ENCODE results near the gene STOX2. TPM values are rescaled to one million over a fixed set of nuclear protein-coding genes. Genes with fewer than 3 reads are reported as not detected.

Gene STOX2
- total and polyA plus RNA-seq, 10 of the 15 experiments (the other 5 are each of a cell fraction or from before 2014, with no cell fraction given) = 0.01 to 1.2 (median 0.18) TPM; not detected in 4

DNA sequence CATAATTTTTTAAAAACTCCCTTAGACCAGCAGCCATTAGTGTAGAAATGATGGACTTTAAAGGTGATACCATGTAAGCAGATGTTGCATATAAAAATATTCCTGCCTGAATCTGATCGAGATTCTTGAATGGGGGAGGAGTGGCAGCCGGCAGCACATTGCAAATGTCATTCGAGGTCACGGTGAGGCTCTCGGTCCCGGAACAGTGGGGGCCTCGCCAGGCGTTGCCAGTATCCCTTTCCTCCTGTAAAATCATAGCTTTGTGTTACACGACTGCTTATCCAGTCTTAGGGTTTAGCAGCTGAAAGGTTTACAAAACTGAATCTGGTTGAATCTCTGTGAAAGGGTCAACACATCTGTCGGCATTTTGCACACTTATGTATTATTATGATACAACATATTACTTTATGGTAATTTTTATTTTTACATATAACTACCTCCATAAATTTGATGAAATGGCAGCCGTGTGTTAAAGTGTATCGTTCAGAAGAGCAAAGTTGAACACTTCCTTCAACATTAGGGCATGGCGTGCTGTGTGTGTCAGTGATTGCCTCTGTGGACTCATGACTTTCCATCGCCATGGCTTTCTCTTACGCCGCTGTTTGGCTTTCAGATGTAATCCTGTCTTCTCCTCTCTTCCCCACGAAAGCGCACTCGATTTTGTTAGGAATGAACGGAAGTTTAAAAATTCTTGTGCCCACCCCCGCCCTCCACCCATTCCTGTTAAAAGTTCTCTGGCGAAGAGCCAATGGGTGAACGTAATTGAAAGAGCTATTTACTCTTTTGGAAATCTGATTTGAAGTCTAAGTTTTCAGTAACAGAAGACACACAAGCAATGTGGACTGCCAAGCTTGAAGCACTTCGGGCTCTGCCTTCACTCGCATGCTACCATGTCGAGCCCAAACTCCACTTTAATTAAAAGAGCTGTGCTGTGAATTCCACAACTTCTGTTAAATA is 114.8 kb downstream of the STOX2 start:
- in situ Hi-C loops (cut with MboI) = no loop called here
- POLR2A ChIA-PET = no interaction called here
- Histone ChIP-seq H3K9me3 (replicated peaks; ENCODE audit: control insufficient read depth, insufficient read depth, low read length) (no peaks in the 10 kb centered on the region), H3K9ac (ENCODE audit: control insufficient read depth, insufficient read depth, low read length) (no peak overlapping the region), H3K27me3 (replicated peaks in 1 of 2; ENCODE audit: control insufficient read depth in 2 of 2, insufficient read depth in 2 of 2, low read length in 1 of 2) (no peaks in the 10 kb centered on the region), H3K4me3 (no peak overlapping the region), H3K27ac (ENCODE audit: control insufficient read depth, insufficient read depth) (no peak overlapping the region), H3K36me3 (ENCODE audit: control insufficient read depth in 2 of 2, insufficient read depth in 2 of 2, low read length in 1 of 2) (no peaks in the 10 kb centered on the region), H3K4me2 (ENCODE audit: control insufficient read depth, insufficient read depth) (no peak overlapping the region), H3K4me1 (ENCODE audit: control insufficient read depth, insufficient read depth, low read length) (no peaks in the 10 kb centered on the region), H2AFZ (ENCODE audit: control insufficient read depth, low read depth, low read length) (no peak overlapping the region), H4K20me1 (ENCODE audit: control insufficient read depth, insufficient read depth) (no peaks in the 10 kb centered on the region), H3K79me2 (ENCODE audit: control insufficient read depth, insufficient read depth, low read length) (no peaks in the 10 kb centered on the region)
- no peak for FAIRE-seq
- DNase-seq (ENCODE audit: low read depth, low spot score) = no peak
- intact Hi-C loops (cut with micrococcal nuclease; ENCODE audit: unreplicated experiment) = no loop called here
- no peak for ATAC-seq
- RAD21 ChIA-PET (ENCODE audit: unreplicated experiment) = interaction anchor here (0.6 kb wide), 1 partner anchor 564 kb away, joined by 3 read pairs; no protein-coding TSS in a partner anchor
- TF ChIP-seq NFYA (IDR thresholded peaks at IDR 0.05; ENCODE audit: borderline replicate concordance, low read depth, low read length) (no peak), MEF2B (IDR thresholded peaks at IDR 0.05; ENCODE audit: partially characterized antibody, poor library complexity, severe bottlenecking) (no peak), CHD1 (IDR thresholded peaks at IDR 0.05; ENCODE audit: low read depth, low read length) (no peak), SMAD5 (IDR thresholded peaks at IDR 0.05; ENCODE audit: low read depth) (no peak), SPI1 (IDR thresholded peaks at IDR 0.05; ENCODE audit: borderline replicate concordance, insufficient read depth, low read depth, low read length) (no peak), SUZ12 (IDR thresholded peaks at IDR 0.05; ENCODE audit: unreplicated experiment) (no peak), NR2C1 (IDR thresholded peaks at IDR 0.05) (no peak), KLF5 (IDR thresholded peaks at IDR 0.05; ENCODE audit: partially characterized antibody) (no peak), NR2C2 (IDR thresholded peaks at IDR 0.05; ENCODE audit: borderline replicate concordance, control insufficient read depth, insufficient read length, low read depth) (no peak), TBL1XR1 (IDR thresholded peaks at IDR 0.05; ENCODE audit: low read depth, low read length) (no peak)
- TF ChIP-seq, protein P1, sequence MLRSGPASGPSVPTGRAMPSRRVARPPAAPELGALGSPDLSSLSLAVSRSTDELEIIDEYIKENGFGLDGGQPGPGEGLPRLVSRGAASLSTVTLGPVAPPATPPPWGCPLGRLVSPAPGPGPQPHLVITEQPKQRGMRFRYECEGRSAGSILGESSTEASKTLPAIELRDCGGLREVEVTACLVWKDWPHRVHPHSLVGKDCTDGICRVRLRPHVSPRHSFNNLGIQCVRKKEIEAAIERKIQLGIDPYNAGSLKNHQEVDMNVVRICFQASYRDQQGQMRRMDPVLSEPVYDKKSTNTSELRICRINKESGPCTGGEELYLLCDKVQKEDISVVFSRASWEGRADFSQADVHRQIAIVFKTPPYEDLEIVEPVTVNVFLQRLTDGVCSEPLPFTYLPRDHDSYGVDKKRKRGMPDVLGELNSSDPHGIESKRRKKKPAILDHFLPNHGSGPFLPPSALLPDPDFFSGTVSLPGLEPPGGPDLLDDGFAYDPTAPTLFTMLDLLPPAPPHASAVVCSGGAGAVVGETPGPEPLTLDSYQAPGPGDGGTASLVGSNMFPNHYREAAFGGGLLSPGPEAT (IDR thresholded peaks at IDR 0.05; ENCODE audit: low read depth) = no peak
- TF ChIP-seq, protein P2, sequence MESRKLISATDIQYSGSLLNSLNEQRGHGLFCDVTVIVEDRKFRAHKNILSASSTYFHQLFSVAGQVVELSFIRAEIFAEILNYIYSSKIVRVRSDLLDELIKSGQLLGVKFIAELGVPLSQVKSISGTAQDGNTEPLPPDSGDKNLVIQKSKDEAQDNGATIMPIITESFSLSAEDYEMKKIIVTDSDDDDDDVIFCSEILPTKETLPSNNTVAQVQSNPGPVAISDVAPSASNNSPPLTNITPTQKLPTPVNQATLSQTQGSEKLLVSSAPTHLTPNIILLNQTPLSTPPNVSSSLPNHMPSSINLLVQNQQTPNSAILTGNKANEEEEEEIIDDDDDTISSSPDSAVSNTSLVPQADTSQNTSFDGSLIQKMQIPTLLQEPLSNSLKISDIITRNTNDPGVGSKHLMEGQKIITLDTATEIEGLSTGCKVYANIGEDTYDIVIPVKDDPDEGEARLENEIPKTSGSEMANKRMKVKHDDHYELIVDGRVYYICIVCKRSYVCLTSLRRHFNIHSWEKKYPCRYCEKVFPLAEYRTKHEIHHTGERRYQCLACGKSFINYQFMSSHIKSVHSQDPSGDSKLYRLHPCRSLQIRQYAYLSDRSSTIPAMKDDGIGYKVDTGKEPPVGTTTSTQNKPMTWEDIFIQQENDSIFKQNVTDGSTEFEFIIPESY (IDR thresholded peaks at IDR 0.05) = no peak
- WGBS (ENCODE audit: insufficient coverage, insufficient replicate concordance, low lambda C conversion rate, missing lambda C conversion rate) = 46% methylated on average over 26 of the region's 26 CpGs
- BruUV-seq (replicated peaks) = no TSS peak
- CTCF ChIA-PET = interaction anchor here (0.5 to 0.6 kb wide), 2 partner anchors 86 to 975 kb away, joined by 3 to 5 read pairs; no protein-coding TSS in a partner anchor
- SMC1A ChIA-PET (ENCODE audit: uncharacterized antibody, unreplicated experiment) = interaction anchor here (0.7 kb wide), 1 partner anchor 23 kb away, joined by 3 read pairs; no protein-coding TSS in a partner anchor

Data from GM12878 (cell line).